Epithelial cell of esophagus (primary cell): ENCODE results near the gene SFTPB.
"Not testable (repeated sequence)": the region's sequence is repeated elsewhere in the genome, so short reads cannot be mapped to it uniquely, and the experiment has no call there.

Experiments
- DNase-seq: peaks from one replicate; pipeline ENCODE4 v3.0.0; 2010; ENCODE audit warnings: low read depth
- H3K4me3 ChIP-seq: 2 replicates; pipeline ENCODE4 v1.5.1; 2011; ENCODE audit warnings: mild to moderate bottlenecking, low read length, control low read depth
- CTCF ChIP-seq: IDR thresholded peaks from 2 replicates; pipeline ENCODE4 v1.5.1; 2011; ENCODE audit warnings: low read depth, mild to moderate bottlenecking, low read length, control low read depth, inconsistent platforms; ENCODE audit not compliant: insufficient read depth; ENCODE audit errors: missing control alignments

The SFTPB gene

GRCh38 chr2:85668009-85668856, at the start of gene SFTPB:
TSS of gene SFTPB (minus strand) at chr2:85668199. CDS start at chr2:85668183, 16 bp downstream.
- no peak for TF ChIP-seq CTCF
- DNase-seq: no peak
- no peak within 1 kb of the TSS for H3K4me3 ChIP-seq

GRCh38 chr2:85717308-85718008, 49.5 kb upstream of the SFTPB start:
- DNase-seq: no peak
- TF ChIP-seq CTCF: no peak
- no peak overlapping the region for H3K4me3 ChIP-seq

GRCh38 chr2:85716346-85716914, 48.4 kb upstream of the SFTPB start:
- no peak overlapping the region for H3K4me3 ChIP-seq
- DNase-seq: no peak
- TF ChIP-seq CTCF: no peak

GRCh38 chr2:85714841-85715240, 46.8 kb upstream of the SFTPB start:
- no peak for TF ChIP-seq CTCF
- no peak overlapping the region for H3K4me3 ChIP-seq
- no peak for DNase-seq

- not testable (repeated sequence) for DNase-seq, H3K4me3 ChIP-seq
These were observed 46.4 kb upstream of the SFTPB start for GRCh38 chr2:85714421-85714820.

GRCh38 chr2:85713836-85714235, 45.8 kb upstream of the SFTPB start:
- no peak for TF ChIP-seq CTCF
- no peak overlapping the region for H3K4me3 ChIP-seq
- DNase-seq: no peak

- H3K4me3 ChIP-seq: no peak overlapping the region
- DNase-seq: peak; percentile 80
- TF ChIP-seq CTCF: no peak
These were observed 45.0 kb upstream of the SFTPB start for GRCh38 chr2:85712849-85713612.
